SKM-1 treated with dmso at 0.1 percent for 144 hours (cell line): ENCODE measurements around the gene PDCD4.

Experiments
- DNase-seq: peaks from one replicate; lab custom pipeline; 2025; ENCODE audit not compliant: unreplicated experiment; lab: John Stamatoyannopoulos, UW

Gene PDCD4

DNA sequence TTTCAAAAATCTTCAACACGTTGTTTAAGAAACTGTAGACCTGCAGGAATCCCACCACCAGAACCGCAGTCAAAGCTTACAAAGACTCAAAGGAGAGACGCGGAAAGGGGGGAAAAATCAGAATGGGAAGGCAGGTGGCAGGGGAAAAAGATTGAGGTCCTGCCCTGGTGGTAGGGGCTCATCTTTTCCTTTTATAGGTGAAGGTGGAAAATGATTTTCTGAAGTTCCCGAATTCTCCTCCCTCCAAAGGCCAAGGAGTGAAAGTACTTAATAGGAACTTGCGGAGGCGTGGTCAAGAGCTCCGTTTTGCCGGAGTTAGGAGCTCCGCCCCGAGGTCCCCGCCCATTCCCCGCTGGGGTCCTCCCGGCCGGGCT lies 46.5 kb downstream of the PDCD4 start:
- peak; percentile 92 for DNase-seq

DNA sequence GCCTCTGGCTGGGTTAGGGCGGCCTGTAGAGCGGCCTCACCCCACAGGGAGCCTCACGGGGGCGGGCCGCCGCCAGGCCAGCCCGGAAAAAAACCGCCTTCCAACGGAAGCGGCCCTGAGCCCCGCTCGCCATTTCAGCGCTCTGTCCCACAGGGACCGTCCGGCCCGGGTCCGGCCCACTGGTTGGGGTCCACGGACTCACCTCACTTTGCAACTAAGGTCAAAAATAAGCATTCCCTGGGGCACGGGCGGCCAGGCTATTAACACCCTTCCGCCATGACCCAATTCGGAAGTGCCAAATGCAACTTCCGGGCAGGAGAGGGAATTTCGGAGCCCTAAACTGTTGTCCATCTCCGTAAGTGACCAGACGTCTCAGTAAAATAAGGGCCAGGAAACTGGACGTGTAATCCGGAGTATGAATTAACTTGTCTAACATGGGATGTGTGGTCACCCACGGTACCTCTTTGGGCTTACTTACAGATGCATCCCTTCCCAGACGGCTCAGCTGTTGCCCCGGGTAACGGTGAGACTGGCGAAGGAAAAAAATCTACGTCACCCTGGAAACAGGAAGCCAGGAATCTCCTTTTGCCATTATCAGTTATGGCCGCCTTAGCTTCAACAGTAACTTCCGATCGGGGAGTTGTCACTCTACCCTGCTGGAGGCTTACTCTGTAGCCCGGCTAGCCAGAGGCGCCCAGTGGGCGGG lies 47.1 kb downstream of the PDCD4 start, which contains the start of gene BBIP1:
BBIP1 (minus strand) TSS at position 538 of the 706 bp plus-strand sequence. CDS start 1,023 bp downstream, outside the sequence.
- peak; percentile 100 for DNase-seq

DNA sequence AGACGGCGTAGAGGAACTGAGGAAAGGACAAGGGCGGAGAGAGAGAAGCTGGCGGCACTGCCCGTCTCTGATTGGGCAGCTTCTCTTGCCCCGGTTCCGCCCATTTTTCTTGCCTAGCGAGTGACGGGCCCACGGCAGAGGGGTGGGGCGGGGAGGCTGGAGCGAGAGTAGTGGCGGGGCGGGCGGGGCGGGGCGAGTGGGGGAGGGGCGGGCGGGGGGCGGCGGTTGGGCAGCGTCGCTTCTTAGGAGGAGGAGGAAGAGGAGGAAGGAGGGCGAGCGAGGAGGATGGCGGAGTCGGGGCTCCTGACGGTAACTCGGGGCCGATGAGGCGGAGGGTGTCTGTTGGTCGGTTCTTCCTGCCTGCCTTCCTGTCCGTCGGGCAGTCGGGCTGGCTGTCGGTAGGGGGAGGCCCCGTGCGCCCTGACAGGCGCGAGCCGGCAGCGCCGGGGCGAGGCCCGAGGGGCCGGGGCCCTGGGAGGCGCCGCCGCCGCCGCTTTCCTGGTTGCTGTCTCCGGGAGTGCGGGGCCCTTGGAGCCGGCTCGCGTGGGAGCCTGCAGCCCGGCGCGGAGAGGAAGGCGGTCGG lies 47.7 kb downstream of the PDCD4 start, which contains the start of gene SHOC2:
SHOC2 (plus strand) TSS at position 256 of the 583 bp plus-strand sequence. CDS start 44,755 bp downstream, outside the sequence.
- DNase-seq: no peak

DNA sequence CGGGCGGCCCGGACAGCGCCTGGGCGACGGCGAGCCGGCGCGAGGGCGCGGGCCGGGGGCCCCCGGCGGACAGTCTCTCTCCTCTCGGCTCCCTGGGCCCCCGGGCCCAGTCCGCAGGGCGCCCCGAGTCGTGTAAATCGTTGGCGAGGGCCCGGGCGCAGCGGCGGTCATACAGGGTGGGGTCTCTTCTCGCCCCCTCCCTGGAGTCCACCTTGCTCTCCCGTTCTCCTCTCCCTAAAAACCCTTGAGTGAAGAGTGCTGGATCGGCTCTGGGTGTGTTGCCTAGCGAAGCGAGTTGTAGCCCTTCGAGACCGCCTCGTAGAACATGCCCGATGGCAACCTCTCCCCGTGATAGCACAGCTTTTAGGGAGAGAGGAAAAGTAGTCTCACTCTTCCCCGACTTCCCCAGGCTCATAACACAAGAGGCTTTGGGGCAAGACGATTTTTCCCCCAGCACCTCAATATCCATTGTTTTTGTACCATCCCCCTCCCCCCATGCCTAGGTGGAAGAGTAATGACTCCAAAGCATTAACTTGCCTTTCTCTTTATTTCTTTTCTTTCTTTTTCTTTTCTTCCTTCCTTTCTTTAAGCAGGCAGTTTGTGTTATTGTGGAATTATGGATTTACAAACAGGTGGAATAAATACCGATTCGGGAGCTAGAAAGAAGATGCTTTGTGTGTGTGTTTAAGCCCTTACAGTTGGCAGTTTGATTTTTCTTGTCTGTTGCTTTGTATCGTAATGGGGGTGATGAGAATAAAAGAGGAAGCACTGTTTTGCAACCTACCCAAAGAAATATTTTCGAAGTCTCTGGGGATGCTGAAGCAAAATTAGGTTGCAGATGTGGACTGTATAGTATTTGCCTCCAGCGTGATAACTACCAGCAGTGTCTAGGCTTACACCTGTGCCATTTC lies 48.5 kb downstream of the PDCD4 start:
- peak; percentile 83 for DNase-seq

DNA sequence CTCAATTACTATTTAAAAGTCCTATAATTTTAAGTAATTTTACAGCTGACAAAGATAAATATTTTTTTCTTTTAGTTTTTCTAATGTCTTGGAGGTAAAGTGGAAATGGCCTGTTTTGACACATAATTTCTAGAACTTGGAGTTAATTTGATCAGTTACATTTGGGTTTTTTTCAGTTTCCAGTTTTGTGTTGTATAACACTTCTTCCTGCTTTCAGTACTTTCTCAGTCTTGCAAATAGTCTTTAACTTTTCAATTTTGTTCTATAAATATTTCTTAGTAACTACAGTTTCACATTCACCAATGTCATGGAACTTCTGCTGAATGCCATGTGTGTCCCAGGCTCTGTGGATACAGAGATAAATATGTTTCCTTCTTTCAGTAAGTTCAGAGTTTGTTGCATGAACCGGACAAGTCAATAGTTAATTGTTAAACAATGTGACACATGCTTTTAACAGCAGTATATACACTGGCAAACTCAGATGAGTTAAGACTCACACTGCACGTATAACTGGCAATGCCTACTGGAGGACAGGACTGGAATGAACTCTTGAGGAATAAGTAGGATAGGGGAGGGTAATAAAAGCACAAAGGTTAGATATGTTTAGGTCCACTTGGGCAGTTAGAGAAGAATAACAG lies 52.2 kb downstream of the PDCD4 start:
- no peak for DNase-seq

DNA sequence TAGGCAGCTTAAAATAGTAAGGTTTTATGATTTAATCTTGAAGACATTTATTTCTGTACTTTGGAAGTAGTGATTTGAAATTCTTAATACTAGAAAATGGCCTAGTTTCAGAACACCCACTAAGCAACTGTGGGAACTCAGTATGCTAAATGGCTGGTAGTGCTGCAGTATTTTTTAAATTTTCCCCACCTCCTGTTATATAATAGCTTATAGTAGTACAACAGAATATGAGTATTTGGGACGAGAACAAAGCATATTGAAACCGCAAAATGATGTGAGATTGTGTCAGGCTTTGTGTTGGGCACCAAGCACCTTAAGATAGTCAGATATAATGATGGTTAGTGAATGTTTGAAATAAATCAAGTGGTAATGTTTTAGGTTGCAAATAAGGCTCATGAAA lies 55.7 kb downstream of the PDCD4 start:
- no peak for DNase-seq

DNA sequence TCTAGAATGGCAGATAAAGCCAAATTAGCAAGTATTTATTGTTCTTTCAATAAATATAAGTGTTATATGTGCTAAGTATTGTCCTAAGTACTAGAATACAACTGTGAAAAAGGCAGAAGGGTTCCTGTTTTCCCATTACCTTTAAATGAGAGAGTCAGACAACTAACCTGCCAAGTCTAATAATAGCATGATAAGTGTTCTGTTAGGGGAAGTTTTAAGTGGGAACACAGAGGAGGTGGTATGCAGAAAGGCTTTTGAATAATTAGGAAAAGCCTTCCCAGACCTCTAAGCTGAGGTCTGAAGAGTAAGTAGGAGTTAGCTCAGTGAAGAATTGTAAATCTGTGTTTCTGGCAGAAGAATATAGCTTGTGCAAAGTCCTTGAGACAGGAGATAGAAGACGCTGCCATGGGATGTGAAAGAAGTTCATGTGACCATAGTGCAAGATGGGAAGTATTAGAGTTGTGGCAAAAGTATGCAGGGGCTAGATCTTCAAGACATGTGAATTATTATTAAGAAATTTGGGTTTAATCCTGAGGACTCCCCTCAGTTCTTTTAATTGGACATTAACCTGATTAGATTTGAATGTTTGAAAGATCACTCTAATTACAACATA lies 60.1 kb downstream of the PDCD4 start:
- DNase-seq: no peak

DNA sequence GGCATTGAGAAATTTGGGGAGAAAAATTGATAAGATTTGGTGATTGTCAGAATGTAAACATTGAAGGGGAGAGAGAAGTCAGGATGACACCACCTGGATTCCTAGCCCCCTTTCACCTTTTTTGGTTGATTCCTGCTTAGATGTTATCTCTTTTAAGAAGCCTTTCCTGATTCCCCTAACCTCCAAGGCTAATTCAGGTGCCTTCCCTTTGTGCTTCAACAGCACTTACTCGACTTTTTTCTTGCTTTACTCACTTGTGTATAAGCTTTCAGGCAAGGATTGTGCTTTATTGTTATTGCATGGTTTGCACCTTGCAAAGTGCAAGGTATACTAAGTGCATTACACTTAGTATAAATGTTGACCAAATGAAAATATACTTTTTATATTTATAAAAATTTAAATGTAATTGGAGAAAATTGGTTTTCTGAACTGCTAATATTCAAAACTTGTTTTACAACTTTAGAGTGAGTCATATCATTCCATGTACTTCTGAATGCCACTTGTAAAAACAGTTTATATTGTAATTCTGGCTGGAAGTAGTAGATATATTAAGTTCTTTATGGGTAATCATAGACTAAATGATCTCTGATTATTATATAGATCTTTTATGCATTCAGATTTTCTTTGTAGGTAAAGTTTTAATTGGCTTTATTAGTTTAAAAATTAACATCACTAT lies 60.9 kb downstream of the PDCD4 start:
- DNase-seq: no peak

DNA sequence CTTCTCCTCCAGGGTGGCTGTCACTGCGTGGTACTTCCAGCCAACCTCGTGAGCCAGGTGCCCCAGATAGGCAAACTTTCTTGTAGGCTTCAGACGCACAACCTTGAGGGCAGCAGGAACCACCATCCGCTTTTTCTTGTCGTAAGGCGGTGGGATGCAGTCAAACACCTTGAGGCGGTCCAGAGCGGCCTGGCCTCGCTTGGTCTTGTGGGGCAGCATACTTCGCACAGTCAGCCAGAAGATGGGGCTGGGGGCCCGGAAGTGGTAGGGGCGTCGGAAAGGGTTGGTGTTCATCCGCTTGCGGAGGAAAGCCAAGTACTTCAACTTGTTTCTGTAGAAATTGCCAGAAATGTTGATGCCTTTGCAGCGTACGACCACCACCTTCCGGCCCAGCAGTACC lies 65.0 kb downstream of the PDCD4 start:
- no peak for DNase-seq

DNA sequence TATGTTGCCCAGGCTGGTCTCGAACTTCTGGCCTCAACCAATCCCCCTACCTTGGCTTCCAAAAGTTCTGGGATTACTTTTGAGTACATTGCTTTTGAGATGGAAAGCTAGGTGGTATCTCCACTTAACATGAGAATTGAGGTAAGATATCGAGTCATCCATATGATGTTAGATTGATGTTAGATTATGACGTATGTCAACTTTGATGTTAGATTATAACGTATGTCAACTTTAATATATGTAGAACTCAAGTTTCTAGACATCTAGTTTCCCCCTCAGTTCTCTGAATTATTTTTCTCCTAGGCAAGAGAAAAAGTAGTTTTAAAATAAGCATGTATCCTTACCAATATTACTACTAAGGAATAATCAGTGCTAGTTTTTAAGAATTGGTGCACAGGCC lies 67.7 kb downstream of the PDCD4 start:
- DNase-seq: no peak

DNA sequence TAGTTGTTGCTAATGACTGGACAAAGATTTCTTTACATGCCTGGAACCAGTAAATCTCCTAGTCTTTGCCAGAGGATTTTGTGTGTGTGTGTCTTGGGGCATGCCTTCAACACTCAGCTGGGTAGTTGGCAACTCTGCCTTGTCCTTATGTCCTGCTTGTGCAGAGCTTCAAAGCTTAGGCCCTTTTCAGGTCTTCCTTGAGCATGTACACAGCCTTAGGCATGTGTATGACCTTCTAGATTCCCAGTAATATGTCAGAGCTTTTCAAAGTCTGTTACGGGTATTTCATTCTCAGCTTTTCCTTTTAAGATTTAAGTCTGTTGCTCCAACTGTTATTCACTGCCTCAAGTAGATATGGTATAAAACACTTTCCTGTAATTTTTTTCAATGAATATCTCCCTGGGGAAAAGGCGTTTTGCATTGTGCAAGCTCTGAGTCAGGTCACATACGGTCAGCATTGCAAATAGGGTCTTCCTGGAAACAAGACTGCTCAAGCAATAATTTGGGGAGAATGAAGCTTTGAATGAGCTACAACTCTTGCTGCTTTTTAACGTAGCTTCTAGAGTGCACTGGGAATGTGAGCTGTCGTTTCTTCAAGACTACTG lies 73.2 kb downstream of the PDCD4 start:
- DNase-seq: no peak

DNA sequence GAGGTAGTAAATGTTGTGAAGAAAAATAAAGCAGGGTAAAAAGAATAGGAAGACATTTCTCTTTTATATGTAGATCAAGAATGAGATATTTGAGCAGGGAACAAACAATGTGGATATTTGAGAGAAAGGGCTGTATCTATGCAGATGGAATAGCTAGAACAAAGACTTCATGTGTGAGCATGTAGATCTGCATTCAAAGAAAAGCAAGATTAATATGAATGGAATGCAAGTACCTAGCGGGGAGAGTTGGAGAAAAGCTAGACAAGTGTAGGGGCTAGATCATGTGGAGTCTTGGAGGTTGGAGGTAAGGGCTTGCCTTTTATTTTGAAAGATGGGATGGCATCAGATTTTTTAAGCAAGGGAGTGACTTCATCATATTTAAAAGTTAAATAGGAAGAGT lies 74.8 kb downstream of the PDCD4 start:
- no peak for DNase-seq

DNA sequence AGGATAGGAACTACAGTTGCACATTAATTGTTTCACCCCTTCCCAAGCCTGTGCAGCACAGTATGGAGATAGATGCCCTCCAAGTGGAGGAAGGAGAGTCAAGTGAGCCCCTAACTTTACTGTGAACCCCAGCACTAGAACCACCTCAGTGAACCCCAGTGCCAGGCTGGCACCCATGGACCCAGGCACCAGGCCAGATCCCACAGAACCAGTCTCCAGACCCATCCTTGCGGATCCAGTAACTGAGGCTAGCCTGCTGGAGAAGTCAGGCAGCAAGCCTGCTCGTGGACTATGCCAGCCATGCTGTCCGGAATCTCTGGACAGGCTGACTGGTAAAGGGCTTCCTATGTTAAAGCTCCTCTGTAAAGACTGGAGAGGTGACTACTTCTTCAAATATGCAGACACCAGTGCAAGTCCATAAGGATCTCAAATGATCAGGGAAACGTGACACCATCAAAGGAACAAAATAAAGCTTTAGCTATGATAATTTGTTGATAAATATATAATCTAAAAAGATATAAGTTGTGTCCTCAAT lies 75.4 kb downstream of the PDCD4 start:
- no peak for DNase-seq
